Stimulated activated naive CD4-positive, alpha-beta T cell (primary cell): Measurements from ENCODE around the gene PARD3B.

ENCODE experiments used
- DNase-seq, 6 experiments: peaks; one replicate each; lab custom pipeline; 2025; lab: John Stamatoyannopoulos, UW

PARD3B gene

DNA sequence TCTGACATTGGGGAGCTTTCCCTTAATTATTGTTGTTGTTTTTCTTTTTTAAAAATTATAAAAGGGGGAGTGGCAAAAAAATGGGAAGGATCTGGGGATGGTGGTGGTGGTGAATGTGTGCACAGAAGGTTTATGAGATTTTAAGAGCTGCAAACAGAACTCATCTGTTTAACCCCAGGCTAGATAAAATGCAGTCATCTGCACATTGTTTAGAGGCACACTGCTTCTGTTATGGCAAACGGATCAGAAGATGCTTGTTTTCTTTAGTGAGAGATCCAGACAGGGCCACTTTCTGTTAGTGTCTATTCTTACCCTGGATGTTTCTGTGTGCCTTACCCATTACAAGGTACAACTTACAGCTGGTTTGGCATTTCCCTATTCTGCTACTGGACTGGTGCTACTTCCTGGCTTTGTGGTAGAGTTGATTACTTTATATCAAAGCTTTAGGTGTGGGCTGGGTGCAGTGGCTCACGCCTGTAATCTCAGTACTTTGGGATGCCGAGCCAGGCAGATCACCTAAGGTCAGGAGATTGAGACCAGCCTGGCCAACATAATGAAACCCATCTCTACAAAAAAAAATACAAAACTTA, 1068.8 kb downstream of the PARD3B start:
- no peak for DNase-seq

DNA sequence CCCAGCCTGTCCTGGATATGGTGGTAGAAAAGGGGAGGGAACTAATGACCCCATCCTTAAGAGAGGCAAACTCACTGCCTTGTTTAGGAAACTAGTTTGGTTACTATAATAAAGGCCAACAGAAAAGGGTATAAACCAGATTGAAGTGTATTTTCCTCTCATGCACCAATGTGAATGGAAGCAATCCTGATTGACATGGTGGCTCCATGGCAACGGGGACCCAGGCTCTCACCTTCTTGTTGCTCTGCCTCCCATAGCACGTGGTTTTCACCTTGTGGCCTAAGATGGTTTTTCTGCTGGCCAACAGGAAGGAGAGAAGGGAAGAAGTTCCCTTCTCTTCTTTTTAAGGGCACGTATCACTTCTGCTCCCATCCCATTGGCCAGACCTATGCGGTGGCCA, 1069.7 kb downstream of the PARD3B start:
- no peak for DNase-seq

DNA sequence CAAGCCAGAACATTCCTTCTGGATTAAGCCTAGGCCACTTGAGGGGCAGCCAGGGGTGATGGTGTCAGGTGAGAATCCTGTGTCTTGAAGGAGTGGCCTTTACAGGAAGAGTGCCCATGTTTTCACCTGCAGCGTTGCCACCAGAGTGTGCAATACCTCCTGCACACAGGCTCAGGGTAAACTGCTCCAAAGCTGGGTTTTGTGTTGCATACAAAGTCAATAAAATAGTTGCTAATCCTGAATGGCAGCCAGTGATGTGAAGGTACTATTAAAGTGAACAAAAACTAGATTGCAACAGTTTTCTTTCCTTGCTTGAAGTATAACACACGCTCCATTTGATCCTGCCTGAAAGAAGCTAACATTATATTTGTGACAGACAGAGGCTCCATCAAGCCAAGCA, 1072.6 kb downstream of the PARD3B start:
- DNase-seq: no peak

DNA sequence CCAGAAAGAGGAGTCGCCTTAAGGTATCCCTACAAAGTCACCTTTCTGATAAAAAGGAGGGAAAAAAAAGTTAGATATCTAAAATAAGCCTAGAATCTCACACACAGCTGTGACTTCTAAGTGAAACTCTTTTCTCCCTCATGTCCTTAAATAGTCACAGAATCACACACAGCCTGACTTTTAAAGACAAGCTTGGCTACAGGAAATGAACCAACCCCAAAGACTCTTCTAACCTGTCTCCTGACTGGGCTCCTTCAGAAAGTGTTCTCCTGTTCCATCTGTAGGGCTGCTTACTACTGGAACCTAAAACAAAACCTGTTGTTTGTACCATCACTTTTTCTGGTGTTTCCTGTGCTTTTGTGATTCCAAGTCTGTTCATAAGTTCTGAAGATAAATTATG, 1074.3 kb downstream of the PARD3B start:
- DNase-seq: no peak

DNA sequence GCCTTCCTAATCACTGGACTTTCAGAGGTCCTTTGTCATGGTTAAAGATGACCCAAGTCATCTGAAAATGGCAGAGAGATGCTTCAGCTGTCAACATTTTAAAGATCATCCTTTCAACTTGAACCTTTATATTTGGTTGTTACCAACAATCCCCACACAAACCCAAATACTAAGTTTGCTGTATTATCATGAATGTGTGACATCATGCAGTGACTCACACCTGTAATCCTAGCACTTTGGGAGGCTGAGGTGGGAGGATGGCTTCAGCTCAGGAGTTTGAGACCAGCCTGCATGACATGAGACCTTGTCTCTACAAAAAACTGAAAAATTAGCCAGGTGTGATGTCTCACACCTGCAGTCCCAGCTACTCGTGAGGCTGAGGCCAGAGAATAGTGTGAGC, 1081.8 kb downstream of the PARD3B start:
- DNase-seq: no peak

DNA sequence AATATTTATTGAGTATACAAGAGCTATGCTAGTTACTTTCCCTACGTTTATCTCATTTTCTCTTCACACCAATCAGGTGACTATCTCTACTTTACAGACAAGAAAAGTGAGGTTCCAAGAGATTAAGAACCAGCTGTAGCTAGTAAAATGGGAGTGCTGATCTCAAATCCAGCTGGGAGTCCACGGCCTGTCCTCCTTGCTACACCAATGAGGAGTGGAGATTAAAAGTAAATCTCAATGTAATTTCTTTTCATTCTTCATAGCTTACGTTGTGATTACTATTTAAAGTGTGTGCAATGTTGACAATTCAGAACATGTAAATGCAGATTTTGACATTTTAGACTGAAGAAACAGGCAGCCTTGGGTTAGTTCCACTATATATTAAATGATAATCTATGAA, 1083.1 kb downstream of the PARD3B start:
- DNase-seq: no peak

DNA sequence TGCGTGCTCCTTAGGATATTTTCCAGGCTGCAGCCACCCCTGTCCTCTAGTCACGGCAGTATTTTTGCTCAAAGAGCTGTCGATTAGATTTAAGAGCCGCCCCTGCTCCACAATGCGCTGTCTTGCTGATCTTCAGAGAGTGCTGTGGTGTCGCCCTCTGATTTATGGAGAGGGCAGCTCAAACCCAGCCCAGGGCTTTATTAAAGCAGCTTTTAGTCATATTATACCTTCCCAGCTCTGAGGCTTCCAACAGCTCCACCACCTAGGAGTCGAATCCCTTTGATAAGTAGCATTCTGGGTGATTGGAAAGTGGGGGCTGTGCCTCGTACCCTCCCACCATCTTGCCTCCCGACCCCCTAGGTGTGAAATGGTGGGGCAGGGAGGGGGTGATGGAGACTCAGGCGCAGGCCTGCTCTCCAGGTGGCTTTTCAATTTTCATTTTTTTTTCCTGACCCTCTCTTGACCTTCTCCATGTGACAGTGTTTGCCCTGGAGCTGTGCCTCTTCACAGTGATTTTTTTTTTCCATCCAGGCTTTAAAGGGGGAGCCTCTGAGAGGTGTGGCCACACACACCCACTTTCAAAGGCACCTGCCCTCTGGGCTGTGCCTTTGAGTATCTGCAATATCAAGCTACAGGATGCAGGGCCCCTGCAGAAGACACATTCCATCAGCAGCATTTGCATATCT, 1084.0 kb downstream of the PARD3B start:
- no peak for DNase-seq

DNA sequence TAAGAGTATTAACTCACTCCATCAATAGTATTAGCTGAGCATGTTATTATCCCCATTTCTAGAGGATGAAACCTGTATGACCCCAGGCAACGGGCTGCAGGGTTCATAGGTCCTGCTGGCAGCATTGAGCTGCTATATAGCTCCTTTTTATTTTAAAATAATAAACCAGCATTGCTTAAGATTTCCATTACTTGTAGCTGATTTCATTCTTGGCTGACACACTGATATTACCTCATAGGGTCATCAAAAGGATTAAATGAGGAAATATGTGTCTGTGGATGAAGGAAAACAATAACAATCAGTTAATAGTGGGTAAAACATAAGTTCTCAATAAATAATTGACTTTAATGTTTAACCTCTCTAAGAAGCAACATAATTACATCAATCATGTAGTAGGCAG, 1088.7 kb downstream of the PARD3B start:
- DNase-seq: no peak

DNA sequence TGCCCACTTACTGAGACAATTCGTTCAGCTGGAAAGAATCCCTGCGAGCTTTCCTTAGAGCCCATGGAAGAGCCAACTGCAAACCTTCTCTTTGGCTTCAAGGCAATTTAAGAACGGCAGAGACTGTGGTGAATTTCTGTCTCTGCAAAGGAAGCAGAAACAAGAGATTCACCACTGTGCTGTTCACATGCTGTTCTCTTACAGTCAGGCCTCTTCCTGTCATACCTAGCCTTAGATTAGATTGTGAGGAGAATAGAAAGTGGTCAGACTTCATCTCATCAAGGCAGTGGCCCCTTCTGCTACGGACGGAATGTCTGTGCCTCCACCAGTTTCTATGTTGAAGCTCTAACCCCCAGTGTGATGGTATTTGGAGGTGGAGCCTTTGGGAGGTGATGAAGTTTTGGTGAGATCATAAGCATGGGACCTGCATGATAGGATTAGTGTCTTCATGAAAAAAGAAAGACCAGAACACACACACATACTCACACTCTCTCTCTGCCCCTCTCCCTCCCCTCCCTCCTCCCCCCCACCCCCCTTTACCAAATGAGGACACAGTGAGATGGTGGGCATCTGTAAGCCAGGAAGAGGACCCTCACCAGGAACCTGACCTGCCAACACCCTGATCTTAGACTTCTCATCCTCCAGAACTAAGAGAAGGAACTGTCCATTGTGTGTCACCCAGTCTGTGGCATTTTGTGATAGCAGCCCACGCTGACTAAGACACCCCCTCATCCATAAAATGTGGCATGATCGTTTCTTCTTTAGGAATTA, 1091.5 kb downstream of the PARD3B start:
- DNase-seq: no peak

DNA sequence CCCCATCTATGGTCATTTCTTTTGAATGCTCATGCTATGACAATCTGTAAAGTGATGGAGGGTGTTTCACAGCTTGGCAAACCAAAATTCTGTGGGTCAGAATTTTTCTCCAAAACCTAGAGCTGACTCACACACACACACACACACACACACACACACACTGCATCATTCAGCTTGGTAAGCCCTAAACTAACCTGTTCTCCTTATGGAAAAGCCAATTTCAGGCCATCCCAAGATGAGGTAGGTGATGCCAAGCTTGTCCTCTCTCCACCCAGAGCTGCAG, 1092.0 kb downstream of the PARD3B start:
- DNase-seq: no peak

DNA sequence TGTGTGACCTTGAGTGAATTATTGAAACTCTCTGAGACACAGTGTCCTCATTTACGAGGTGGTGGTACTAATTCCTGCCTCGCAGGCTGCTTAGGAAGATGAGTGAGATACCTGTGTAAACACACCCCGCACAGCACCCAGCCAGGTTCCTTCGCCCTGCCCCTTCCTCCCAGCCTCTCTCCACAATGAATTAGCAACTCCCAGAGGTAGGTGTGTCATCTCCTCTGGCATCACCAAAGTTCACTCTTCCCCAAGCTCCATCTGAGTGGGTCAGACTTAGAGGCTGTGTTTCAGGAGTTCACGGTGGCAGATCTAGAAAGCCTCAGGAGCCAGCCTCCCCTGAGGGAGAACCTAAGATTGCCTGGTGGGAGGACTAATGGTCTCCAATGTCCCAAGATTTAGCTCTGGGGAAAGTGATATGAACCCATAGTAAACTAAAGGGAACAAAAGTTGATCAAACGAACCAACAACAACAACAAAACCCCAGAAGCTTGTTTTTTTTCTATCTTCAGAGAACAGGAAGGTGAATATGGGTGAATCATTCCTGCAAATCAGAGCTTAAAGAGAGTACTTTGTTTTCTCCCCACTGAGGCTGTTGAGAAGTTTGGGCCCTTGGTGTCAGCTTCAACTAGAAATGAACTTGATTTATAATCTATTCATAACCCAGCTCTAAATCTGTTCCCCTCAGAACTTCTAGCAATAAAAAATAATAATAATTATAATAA, 1092.7 kb downstream of the PARD3B start:
- DNase-seq: no peak

DNA sequence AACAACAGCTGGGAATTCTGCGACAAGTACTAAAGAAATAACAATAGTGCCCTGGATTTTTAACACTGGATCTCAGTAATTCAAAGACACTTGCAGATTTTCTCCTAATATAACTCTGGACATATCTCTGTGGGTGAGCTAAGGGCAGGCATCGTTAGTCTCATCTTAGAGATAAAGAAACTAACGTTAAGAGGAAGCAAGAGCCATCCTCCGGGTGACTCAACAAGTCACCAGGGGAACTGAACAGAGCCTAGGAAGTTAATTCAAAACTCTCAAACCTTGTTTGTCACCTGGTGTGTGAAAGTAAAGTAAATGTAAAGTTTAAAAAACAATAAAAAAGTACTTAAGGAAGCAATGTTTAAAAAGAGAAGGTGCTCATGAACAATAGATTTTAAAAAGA, 1095.4 kb downstream of the PARD3B start:
- DNase-seq: no peak

DNA sequence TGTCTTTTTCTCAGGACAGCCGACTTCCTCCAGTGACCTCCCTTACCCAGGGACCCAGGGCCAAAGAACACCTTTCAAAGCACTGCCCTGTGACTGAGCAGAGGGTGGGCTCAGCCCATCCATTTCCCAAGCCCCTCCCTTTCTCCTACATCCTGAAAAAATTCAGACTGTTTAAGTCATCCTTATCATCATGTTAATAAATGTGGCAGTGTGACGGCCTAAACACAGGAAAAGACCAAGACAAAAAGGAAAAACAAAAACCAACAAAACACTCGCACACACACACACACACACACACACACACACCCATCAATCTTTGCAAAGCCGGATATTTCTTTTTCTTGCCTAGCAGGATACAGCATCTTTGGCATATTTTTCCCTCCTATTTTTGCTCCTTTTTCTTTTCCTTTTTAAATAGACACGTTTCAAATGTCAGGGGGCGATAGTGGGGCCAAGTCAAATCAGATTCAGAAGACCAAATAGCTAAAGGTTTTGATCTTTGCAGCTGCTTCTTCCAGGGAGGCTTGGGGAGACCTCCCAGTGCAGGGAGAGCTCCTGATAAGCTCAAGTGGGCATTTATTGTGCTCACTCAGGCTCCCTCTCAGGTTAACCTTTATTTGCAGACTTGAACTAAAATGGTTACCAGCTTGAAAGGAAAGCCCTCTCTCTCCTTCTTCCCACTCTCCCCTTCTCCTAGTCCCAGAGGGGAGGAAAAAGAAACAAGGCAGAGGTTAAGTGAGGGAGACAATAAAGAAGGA, 1097.5 kb downstream of the PARD3B start:
- no peak for DNase-seq

DNA sequence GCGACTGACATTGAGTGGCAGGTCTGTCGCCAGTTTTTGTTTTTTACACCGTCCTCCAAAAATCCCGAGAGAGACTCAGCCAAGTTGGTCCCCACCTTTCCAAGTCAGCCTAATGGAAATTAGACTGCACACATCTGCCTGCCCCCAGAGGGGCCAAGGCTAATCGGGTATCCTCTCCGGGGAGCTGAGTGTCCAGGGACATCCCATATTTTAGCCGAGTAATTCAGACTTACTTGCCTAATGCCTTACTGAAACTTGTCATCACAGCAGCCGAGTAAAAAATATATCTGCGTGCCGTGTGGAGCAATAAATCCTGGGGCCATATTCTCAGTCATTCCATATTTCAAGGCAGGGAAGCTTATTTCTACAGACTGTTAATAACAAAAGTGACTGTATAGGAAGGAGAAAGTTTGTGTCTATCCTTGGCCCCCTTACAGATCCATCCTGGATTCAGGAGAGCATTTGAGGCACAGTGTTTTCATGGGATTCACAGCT, 1098.2 kb downstream of the PARD3B start:
- no peak for DNase-seq

DNA sequence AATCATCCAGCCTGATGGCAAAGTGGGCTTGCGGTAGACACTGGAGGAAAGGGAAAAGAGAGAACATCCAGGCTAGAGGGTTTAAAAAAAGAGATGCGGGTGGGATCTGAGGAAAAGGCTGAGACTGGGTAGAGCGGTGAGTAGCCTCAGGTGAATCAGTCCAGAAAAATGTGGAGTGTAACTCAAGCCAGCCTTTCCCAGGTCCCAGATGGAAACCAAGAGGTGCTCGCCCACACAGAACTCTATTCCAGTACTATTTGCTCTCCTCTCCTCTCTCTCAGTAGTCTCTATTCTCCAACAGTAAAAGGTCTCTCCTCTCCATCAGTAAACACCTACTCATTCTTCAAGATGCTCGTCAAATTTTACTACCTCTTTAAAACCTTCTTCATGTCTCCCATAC, 1098.7 kb downstream of the PARD3B start:
- DNase-seq: no peak

DNA sequence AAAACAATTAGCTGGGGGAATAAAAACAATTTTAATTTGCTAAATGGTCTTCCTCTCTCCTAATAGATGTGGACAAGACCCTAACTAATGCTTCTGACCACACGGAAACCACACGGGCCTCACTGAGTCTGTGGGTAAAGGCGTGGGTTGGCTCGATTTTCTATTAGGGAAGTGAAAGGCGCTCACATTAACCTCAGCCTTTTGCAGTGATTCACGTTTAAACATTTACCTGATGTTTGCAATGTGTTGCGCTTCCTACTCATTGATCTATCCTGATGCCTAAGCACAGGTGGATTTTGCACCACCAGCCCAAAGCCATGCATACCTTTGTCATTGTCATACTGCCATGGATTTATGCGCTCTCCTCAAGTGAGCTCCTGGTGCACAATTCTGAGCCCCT, 1101.4 kb downstream of the PARD3B start:
- no peak for DNase-seq

DNA sequence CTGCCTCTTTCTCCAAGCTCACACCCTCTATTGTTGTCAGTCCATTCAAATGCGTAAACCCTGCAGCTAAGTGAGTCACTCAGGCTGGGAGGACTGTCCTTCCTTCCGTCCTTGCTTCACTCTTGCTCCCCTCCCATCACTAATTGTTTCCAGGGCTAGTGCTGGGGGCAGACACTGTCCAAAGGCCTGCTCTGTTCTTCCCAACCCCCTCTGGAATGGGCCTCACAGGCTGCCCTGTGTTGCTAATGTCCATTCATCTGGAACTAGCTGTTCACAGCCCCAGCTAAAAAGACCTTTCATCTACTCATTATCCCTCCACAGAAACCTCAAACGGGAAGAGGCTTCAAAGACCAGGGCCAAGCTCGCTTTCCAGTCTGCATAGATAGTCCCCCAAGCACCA, 1105.2 kb downstream of the PARD3B start:
- no peak for DNase-seq

DNA sequence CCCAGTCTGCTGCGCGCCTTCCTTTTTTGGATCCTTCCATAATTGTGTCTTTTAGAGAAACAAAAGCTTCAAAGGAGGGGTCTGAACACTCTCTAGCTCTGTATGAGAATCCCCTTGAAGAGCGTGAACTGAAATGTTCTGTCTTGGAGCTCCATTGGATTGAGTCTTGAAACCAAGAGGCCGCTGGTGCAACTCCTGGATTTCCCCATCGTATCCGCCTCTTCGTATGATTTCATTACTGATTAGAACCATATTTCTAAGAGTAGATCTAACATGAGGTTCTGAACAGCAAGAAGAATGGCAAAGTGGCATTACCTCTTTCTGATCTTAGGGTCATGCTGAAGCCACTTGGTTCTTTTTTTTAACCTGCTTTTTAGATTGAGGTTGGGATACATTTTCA, 1105.7 kb downstream of the PARD3B start:
- DNase-seq: no peak

DNA sequence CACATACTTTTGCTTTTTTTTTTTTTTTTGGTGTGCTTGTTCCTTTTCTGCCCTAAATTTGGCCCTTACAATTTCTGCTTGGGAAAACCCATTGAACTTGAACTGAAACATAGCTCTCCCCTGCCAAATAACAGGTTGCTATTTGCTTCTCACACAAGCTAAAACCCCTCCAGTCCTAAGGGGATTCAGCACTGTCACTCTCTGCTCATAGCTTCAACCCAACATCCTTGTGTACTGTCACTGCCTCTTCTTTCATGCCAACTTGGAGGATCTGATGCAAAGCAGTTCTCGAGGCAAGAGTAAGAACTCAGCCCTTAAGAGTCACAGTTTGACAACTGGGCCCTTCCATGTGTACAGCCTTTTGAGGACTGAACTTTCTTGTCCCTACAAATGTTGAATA, 1106.4 kb downstream of the PARD3B start:
- no peak for DNase-seq

DNA sequence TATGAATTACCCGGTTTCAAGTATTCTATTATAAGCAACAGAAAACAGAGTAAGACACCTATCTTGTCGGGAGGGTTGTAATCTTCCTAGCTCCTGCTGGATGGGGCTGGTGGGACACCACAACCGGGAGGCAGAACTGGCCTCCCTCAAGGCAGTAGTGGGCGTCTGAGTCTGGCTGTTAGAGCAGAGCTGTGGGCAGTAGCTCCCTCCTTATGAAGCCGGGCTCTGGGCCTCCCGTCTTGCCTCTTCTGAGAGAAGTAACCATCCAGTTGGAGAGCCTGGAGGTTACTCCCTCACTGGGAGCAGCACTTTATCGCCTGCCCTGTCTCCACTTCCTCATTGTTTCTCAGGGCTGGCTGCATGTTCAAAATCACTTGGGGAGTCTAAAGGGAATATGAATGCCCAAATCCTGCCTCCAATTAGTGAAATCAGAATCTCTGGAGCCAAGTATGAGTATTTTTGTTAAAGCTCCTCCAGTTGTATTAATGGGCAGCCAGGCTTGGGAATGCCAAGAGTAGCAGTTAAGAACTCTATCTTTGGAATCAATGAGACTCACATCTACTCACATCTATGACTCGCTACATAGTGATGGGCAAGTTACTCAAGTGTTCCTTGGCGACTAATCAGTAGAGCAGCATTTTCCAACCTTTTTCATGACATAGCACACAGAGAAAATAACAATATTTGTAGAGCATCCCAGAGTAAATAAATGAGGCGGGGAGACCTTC, 1109.8 kb downstream of the PARD3B start:
- DNase-seq: no peak

DNA sequence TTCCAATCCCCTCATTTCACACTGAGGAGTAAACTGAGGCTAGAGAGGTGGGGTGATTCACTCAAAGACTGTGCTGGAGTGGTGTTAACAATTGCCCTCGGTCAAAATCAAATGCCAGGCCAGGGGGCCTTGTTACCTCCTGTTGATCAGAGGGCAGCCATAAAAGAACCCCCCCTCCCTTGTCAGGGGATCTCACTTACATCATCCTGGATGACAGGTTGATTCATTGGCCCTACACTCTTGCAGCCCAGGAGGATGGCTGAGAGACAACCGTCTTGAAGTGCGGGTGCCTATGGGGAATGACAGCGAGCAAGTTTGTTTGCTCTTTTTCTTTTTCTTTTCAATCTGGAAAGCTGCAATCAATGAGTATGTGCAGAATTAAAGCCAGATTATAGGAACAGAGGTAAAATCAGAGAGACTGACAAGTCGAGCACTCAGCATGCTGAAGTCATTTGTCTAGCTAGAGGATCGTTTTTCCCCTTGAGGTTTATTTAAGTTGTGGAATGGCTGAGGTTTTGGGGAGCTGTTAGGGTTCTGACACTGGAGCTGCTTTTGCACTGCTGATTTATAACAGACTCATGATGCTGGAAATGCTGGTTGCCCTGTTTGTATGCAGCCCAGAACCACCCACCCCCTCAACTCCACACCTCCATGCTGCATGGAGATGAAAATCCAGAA, 1110.6 kb downstream of the PARD3B start:
- DNase-seq: no peak
